Heart right ventricle (tissue), 16 donors: ENCODE measurements around the gene LIMCH1. TPM values are rescaled to one million over a fixed set of nuclear protein-coding genes. Genes with fewer than 3 reads are reported as not detected.

Source experiments
- ATAC-seq, 8 donors: fragments of 200-7000 bp; cut with Tn5 transposase; one replicate each; pipeline ENCODE4 v1.9.1; 2020; ENCODE audit warnings: mild to moderate bottlenecking in 8 of 8, moderate library complexity in 8 of 8, moderate number of reproducible peaks in 1 of 8
- DNase-seq, 2 donors: peaks; one replicate each; pipeline ENCODE4 v3.0.0-alpha.2; 2020
- H3K27ac ChIP-seq, 10 donors: fragments of 200-600 bp; sonication (generic) in 2 of 10; one replicate each; pipeline versions ENCODE4 v1.5.0 to v1.8.0; 2020 to 2022; ENCODE audit warnings: mild to moderate bottlenecking in 3 of 10
- H3K27me3 ChIP-seq, 7 donors: fragments of 200-600 bp; one replicate each; pipeline ENCODE4 v1.8.0; 2021 to 2022; ENCODE audit warnings: mild to moderate bottlenecking in 2 of 7
- H3K36me3 ChIP-seq, 9 donors: fragments of 200-600 bp; sonication (generic) in 1 of 9; one replicate each; pipeline versions ENCODE4 v1.5.0 to v1.8.0; 2020 to 2022; ENCODE audit warnings: mild to moderate bottlenecking in 2 of 9
- H3K4me1 ChIP-seq, 9 donors: fragments of 200-600 bp; sonication (generic) in 1 of 9; one replicate each; pipeline versions ENCODE4 v1.5.0 to v1.8.0; 2020 to 2022; ENCODE audit warnings: mild to moderate bottlenecking in 4 of 9
- H3K4me3 ChIP-seq, 10 donors: fragments of 200-600 bp; sonication (generic) in 2 of 10; one replicate each; pipeline versions ENCODE4 v1.5.0 to v1.8.0; 2020 to 2022; ENCODE audit warnings: mild to moderate bottlenecking in 7 of 10, moderate library complexity in 2 of 10
- H3K9me3 ChIP-seq, 11 donors: fragments of 200-600 bp in 10 of 11; sonication (generic) in 2 of 11; one replicate each; pipeline versions ENCODE4 v1.5.0 to v1.8.0; 2013 to 2022; ENCODE audit warnings: mild to moderate bottlenecking in 2 of 11, control low read depth in 1 of 11, moderate library complexity in 1 of 11
- CTCF ChIP-seq, 9 donors: fragments of 200-600 bp; sonication (generic) in 2 of 9; IDR thresholded peaks; one replicate each; pipeline versions ENCODE4 v1.5.0 to v1.8.0; 2021 to 2022; ENCODE audit warnings: antibody characterized with exemption in 9 of 9, mild to moderate bottlenecking in 5 of 9, moderate library complexity in 1 of 9
- WGBS, 2 donors: extraction: QIAGEN DNeasy Blood & Tissue Kit; methylation state at CpG; one replicate each; pipeline ENCODE4 v1.1.7; 2013; ENCODE audit warnings: inconsistent platforms in 1 of 2; 5-methylcytosine and 5-hydroxymethylcytosine counted together
- intact Hi-C, 10 donors: fragments of 100-400 bp; cut with DNase I; formaldehyde crosslinking; loops; one replicate each; pipeline versions ENCODE4 v1.11.1 to v1.14.2; 2022
- polyA plus RNA-seq, 2 donors: library from polyadenylated mRNA; stranded (reverse); fragments of 200-250 nt; gene quantifications; one replicate each; pipeline ENCODE4 v1.2.3, GENCODE V29; 2013
- total RNA-seq, 10 donors: library from RNA; stranded (reverse); fragmentation: NEBNext Ultra II Directional in 3 of 10; extraction: Animal tissue kit (Norgen Biotek cat#: 25700) in 3 of 10; gene quantifications; one replicate each; pipeline versions ENCODE4 v1.2.1 to v1.2.4, GENCODE V29; 2021 to 2023
- donor health status: Arrhythmogenic right ventricular cardiomyopathy.
- donor health status: ischemic (EF 13 %, LVEDD 7.1; RV severe dilation, severe dysfunction).
- donor health status: healthy with polysubstance abuse.
- donor health status: DM: no; HTN: yes; CAD: no.
- donor health status: DM: no; HTN: no; CAD: no.
- donor health status: ischemic (EF 25% LVEDD 6.9; RV normal size, moderate dysfunction).
- donor health status: ischemic (EF 25% LVEDD 5.7; RV mildly dilated, moderate dysfunction).
- donor health status: healthy.
- donor health status: DM: yes; HTN: yes; CAD: no.
- donor health status: Ischemic cardiomyopathy.
- donor health status: ischemic (EF 35%, LVEDD 5.7; RV mildly dilated, moderate dysfunction).
- donor health status: nonischemic (EF 11% LVEDD 7.7; RV severe dilation, severe dysfunction).
- donor health status: DM: yes; HTN: yes; CAD: no.
- donor health status: PGD.
- donor health status: ischemic (EF 29% LVEDD 5.4; RV normal size, mild dysfunction).
- donor health status: nonischemic (EF 23%, LVEDD 6.1; RV moderate dilation, normal function).

LIMCH1 gene
- total and polyA plus RNA-seq, 12 donors: 28.4 to 410 (median 280) TPM

GRCh38 chr4:41619161-41619560 lies 81.2 kb downstream of the LIMCH1 start:
- Histone ChIP-seq H3K9me3 (no peaks in the 10 kb centered on the region), H3K27me3 (no peaks in the 10 kb centered on the region), H3K27ac (no peak overlapping the region), H3K36me3 (peaks cover 0 to 88% (median 9%) of the 10 kb centered on the region in 9 donors), H3K4me3 (no peak overlapping the region), H3K4me1 (peaks cover 0 to 29% (median 12%) of the 10 kb centered on the region in 9 donors)
- TF ChIP-seq CTCF (IDR thresholded peaks at IDR 0.05): no peak
- ATAC-seq (no peak), DNase-seq (no peak)
- intact Hi-C loops: loop anchor here in 1 of 10 donors (10.0 kb wide), 1 partner anchor 254 kb away; no protein-coding TSS in a partner anchor
- 87 to 90% methylated on average over 16 of the region's 16 CpGs for WGBS, 2 donors

GRCh38 chr4:41620594-41621256 lies 82.8 kb downstream of the LIMCH1 start:
- Histone ChIP-seq H3K4me3 (no peak overlapping the region), H3K27ac (peak overlapping the region in 3 of 10 donors; percentile 12 to 27 (median 17)), H3K4me1 (peaks cover 0 to 30% (median 16%) of the 10 kb centered on the region in 9 donors), H3K36me3 (peaks cover 0 to 72% (median 9%) of the 10 kb centered on the region in 9 donors), H3K27me3 (no peaks in the 10 kb centered on the region), H3K9me3 (no peaks in the 10 kb centered on the region)
- intact Hi-C loops: no loop called here
- WGBS, 2 donors: 72 to 73% methylated on average over 5 of the region's 5 CpGs
- no peak for TF ChIP-seq CTCF (IDR thresholded peaks at IDR 0.05)
- ATAC-seq (peak in 4 of 8 donors; percentile 26 to 61 (median 49)), DNase-seq (peak in 1 of 2 donors; percentile 24)

- Histone ChIP-seq H3K36me3 (peaks cover 0 to 51% (median 9%) of the 10 kb centered on the region in 9 donors), H3K4me3 (no peak overlapping the region), H3K9me3 (no peaks in the 10 kb centered on the region), H3K27ac (peak overlapping the region in 5 of 10 donors; percentile 11 to 63 (median 45)), H3K4me1 (peaks cover 0 to 38% (median 21%) of the 10 kb centered on the region in 9 donors), H3K27me3 (no peaks in the 10 kb centered on the region)
- 35 to 74% methylated on average over 2 of the region's 2 CpGs for WGBS, 2 donors
- intact Hi-C loops: no loop called here
- TF ChIP-seq CTCF (IDR thresholded peaks at IDR 0.05): no peak
- no peak for DNase-seq
- ATAC-seq: peak in 4 of 8 donors; percentile 39 to 75 (median 52)
Measured at GRCh38 chr4:41622787-41623186, 84.8 kb downstream of the LIMCH1 start.

GRCh38 chr4:41624765-41625164 lies 86.8 kb downstream of the LIMCH1 start:
- DNase-seq (no peak), ATAC-seq (no peak)
- H3K4me1 ChIP-seq: peaks cover 0 to 45% (median 21%) of the 10 kb centered on the region in 9 donors
- H3K4me3 ChIP-seq: no peak overlapping the region
- TF ChIP-seq CTCF (IDR thresholded peaks at IDR 0.05): no peak
- peaks cover 0 to 49% (median 0%) of the 10 kb centered on the region in 9 donors for H3K36me3 ChIP-seq
- H3K27me3 ChIP-seq: no peaks in the 10 kb centered on the region
- 90 to 91% methylated on average over 3 of the region's 3 CpGs for WGBS, 2 donors
- H3K9me3 ChIP-seq: no peaks in the 10 kb centered on the region
- intact Hi-C loops: no loop called here
- H3K27ac ChIP-seq: no peak overlapping the region
